NCI-H128 (cell line): ENCODE data around the gene SERPINA6.
"Not testable (repeated sequence)": the region's sequence is repeated elsewhere in the genome, so short reads cannot be mapped to it uniquely, and the experiment has no call there.

ENCODE experiments used
- DNase-seq: peaks from one replicate; lab custom pipeline; 2025; ENCODE audit not compliant: unreplicated experiment; lab: John Stamatoyannopoulos, UW

Gene SERPINA6, protein sequence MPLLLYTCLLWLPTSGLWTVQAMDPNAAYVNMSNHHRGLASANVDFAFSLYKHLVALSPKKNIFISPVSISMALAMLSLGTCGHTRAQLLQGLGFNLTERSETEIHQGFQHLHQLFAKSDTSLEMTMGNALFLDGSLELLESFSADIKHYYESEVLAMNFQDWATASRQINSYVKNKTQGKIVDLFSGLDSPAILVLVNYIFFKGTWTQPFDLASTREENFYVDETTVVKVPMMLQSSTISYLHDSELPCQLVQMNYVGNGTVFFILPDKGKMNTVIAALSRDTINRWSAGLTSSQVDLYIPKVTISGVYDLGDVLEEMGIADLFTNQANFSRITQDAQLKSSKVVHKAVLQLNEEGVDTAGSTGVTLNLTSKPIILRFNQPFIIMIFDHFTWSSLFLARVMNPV

DNA sequence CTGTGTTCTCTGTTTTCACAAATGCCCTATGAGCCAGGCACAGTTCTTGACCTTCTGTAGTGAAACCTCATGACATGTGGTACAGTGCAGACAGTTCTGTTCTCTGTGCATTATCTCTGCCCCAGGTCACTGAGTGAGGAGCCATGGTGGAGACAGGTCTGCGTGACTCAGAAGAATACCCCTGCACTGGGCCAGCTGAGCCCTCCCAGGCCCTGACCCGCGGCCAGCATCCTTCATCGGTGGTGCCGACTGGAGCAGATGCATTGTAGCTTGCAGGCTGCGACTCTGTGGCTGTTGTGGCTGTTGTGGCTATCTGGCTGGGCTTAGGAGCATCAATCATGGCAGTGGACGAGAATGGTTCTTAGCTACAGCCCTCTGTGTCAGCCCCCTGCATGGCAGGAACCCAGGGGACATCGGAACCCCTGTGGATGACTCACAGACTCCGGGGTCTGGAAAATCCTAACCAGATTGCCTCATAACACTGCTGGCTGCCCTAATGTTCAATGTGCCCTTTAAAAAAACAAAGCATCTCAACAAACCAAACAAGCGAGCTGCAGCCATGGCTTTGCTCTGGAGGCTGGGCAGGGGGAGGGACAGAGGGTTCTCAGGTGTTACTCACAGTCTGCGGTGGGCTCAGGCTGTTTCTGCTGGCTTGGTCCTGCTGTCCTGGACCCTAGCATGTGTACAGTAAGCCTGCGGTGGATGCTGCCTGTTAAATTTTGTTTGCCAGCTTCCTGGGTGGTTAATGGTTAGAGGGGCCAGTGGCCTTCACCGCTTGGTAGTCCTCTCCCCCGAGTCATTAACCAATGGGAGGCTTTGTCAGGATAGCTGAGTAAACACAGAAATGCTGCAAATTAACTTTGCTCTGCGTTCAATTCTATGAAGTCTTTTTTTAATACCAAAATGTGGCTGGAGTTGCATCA lies at the start of gene SERPINA6:
TSS of gene SERPINA6 (minus strand) at position 689 of the 923 bp plus-strand sequence. CDS start 8,688 bp downstream, outside the sequence.
- no peak for DNase-seq

DNA sequence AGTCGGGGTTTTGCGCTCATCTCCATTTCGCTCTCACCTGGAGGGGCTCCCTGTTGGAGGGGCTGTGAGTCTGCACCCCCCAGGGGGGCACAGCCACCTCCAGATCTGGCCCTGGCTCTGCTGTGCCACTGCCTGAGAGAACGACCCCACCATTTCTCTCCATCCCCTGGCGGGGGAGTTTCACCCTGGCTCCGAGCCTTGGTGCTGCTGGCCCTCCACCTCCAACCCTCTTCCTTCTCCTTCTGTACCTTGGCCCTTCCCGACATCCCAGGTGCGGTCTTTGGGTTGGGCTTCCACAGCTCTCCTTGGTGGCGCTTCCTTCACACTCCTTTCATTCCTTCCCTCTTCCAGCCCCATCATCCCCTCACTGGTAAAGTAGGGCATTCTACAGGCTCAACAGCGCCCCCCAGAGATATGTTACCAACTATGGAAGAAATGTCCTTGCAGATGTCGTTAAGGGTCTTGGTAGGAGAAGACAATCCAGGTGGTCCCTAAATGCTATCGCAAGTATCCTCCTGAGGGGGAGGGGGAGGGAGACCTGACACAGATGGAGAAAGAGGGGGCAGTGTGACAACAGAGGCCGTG lies 49.0 kb upstream of the SERPINA6 start:
- no peak for DNase-seq

DNA sequence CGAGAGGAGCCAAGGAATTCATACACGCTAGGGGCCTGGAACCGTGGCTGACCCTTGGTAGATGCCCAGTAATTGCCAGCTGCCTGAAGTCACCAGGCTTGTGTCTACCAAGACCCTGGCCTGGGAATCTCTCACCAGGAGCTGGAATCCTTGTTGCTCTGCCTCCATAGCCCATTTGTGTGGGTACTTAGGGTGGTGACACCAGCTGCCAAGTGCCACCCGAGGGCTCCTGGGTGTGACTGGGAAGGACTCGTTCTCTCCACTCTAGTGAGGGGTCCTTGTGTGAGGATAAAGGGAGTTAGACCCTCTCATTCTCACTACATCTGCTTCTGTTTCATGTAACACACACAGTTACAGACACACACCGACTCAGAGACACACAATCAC lies 47.4 kb upstream of the SERPINA6 start:
- DNase-seq: no peak

DNA sequence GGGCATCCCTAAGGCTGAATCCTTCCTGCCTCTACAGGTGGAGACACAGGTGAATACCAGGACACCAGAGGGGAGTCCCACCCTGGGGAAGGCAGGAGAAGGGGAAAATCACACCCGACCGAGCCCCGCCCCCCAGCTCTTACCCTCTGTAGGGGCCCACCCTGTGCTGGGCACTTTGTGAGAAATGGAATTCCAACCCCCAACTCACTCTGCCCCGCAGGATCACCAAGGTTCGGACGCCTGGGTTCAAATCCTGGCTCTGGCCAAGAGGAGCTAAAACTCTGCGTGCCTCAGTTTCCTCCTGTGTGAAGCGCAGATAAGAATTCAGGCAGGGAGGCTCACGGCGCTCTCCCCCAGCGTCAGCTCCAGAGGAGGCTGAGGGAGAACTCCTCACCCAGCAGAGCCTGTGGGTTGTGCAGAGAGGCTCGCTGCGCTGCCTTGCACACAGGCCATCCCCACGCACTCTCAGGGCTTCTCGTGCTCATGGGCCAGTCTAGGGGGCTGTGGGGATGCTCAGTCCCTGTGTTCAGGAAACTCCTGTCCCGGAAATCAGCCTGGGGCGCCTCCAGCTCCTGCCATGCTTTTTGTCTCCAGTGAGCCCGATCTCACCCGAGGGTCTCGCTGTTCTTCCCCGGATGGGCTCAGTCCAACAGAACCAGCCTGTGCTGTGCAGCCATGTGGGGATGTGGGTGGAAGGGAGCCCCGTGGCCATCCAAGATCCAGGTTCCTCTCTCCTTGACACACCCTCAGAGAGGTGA lies 46.8 kb upstream of the SERPINA6 start:
- DNase-seq: not testable (repeated sequence)

DNA sequence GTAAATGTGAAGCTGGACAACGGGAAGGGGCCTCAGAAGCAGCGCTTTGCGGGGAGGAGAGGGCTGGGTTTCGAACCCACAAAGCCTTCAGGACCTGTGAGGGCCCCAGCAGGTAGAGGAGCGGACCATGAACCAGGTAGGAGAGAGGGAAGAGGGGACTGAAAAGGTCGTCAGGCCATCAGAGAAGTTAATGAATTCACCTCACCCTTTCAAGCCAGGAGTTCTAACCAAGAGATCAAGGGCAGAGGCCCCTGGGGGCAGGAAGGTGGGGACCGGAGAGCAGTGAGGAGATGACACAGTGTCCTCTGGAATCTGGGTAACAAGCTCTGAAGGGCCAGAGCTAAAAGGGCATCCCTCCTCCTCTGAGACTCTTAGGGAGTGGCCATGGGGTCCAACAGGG lies 45.8 kb upstream of the SERPINA6 start:
- DNase-seq: no peak

DNA sequence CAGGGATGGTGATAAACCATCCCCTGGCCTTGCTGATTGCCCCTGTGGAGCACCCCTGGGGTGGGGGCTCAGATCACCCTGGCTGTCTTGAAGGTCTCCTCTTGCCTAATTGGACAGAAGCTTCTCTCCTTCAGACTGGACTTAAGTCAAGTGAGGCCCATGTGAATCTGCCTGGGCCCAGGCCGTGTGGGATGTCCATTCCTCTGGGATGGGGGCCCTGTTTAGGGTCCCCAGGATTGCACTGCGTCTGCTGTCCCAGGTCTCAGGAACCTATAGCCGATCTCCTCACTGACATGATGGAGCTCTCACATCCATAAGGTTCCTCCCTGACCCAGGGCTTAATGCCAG lies 45.1 kb upstream of the SERPINA6 start:
- DNase-seq: no peak

DNA sequence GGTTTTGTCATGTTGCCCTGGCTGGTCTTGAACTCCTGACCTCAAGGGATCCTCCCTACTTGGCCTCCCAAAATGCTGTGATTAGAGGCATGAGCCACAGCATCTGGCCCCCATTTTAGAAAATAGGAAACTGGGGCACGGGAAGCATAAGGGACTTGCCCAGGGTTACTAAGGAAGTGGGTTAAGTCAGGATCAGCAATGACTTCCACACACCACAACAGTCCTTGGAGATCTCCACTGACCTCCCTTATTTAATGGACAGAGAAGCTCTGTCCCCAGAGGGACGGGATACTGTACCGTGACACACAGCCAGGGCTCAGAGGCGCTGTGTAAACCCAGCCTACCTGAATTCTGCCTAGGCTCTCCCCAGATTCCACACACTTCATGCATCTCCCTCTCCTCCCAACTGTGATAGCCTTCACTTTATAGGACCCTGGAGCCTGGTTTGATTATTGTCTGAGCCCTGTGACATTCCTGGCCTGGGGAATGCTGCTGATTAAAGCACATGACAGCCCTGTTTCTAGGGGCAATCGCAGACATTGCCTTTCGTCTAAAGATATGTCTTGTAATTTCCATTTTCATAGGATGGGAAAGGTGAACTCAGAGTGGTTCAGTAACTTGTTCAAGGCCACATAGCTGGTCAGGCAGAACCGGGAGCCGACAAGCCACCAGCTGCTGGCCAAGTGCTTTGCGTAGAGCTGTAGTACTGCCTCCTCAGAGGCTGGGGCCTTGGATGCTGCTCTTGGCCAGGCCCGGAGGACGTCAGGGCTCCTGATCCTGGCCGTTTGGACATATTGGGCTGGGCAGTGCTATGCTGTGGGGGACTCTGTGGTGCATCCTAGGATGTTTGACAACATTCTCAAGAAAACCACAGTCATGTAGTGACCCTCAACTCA lies 44.5 kb upstream of the SERPINA6 start:
- DNase-seq: no peak

DNA sequence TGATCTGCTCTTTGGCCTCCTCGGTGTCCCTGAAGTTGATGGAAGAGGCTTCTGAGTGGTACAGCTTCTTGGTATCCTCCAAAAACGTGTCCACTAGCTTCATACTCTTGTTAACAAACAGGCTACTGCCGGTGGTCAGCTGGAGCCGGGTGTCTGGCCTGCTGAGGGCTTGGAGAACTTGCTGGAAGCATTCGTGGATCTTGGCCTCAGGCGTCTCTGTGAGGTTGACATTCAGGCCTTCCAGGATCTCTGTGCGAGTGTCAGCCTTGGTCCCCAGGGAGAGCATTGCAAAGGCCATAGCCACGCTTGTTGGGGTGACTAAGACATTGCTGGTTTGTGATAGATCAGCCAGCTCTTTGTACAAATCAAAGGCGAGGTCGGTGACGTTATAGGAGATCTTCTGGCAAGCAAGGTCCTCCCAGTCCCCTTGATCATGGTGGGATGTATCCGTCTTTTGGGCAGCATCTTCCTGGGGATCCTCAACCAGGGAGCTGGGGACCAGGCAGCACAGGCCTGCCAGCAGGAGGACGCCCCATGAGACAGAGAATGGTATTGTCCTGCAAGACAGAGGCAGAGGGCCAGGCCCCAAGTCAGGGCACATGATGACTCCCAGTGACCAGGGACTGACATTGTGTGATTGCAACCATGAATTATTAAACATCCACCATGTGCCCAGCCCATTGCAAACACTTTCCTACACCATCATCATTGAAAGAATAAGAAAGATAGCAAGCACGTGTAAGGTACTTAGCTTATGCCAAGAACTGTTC lies 43.2 kb upstream of the SERPINA6 start, which contains the start of gene SERPINA2:
TSS of gene SERPINA2 (minus strand) at position 553 of the 770 bp plus-strand sequence.
- DNase-seq: no peak

DNA sequence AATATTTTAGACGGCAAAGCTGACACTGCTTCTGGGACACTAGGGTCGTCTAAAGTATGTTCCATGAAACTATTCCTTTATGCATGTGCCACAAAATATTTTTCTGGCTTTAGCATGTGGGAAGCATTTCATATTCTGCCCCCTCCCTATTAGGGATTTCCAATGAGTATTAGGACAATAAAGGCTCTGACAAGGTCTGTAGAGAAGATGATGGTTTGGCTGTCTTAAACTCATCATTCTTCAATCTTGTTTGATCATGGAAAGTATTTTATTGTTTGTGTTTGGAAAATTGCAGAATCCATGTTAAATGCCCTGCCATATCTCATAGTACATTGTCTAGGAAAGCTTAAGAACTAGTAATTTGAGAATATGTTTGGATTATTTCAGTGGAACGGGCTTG lies 42.5 kb upstream of the SERPINA6 start:
- no peak for DNase-seq

DNA sequence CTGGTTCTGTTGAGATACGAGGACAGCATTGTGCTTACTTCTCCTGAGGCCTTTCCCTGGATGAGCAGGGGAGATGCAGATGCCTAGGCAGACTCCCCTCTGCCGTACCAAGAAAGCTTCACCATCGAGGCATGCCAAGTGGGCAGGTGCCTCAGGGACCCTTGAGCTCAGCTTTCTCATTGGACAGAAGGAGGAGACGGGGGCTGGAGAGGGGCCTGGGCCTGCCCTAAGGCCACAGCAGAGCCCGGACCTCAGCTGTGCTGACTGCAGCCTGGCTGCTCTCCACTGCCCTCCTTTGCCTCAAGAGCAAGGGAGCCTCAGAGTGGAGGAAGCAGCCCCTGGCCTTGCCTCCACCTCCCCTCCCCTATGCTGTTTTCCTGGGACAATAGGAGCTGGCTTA lies 41.8 kb upstream of the SERPINA6 start:
- DNase-seq: no peak

DNA sequence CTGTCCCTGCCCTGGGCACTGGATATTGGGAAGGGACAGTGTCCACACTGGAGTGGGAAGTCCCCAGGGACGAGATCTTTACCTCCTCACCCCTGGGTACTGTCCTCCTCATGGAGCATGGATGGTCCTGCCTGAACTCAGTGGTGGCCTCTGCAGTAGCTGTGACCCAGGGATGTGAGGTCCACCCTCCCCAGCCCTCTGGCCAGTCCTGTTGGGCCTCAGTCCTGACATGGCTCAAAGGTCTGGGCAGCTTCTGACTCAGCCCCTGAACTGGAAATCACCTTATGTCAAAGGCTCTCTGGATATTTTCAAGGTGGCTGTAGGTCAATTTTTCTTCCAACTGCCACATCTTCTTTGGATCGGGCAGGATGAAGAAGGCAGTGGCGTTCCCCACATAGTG lies 40.9 kb upstream of the SERPINA6 start:
- no peak for DNase-seq

DNA sequence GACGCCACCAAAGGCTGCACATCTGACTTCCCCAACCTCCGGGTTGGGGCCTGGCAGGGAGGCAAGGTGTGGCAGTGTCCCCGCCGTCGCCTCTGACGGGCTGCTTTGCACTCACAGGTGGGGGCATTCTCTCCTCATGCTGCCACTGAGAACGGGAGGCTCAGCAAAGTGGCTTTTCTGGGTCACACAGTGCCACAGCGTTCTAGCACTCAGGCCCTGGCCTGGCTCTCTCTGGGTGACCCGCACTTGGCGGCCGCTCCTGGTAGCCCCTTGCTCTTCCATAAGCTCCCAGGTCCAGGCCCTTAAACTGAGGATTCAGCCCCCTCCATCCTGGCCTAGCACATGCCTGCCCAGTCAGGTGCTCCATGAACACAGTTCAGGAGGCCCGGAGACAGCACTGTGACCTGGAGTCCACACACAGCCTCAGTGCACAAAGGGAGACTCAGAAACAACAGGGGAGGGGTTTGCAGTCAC lies 40.1 kb upstream of the SERPINA6 start:
- DNase-seq: no peak

DNA sequence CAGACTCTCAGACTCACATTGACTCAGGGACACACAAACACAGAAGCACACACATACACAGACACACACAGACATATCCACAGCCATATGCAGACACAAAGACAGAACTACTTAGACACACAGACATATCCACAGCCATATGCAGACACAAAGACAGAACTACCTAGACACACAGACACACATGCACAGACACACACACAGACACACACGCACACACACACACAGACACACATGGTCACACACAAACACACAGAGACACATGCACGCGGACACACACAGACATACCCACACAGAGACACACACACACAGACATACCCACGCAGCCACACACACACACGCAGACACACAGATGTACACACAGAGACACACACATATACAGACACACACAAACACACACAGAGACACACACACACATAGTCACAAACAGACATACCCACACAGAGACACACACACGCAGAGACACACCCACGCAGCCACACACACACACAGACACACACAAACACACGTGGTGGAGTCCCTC lies 39.5 kb upstream of the SERPINA6 start:
- DNase-seq: no peak

DNA sequence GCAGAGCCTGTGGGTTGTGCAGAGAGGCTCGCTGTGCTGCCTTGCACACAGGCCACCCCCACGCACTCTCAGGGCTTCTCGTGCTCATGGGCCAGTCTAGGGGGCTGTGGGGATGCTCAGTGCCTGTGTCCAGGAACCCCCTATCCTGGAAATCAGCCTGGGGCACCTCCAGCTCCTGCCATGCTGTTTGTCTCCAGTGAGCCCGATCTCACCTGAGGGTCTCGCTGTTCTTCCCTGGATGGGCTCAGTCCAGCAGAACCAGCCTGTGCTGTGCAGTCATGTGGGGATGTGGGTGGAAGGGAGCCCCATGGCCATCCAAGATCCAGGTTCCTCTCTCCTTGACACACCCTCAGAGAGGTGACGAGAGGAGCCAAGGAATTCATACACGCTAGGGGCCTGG lies 38.5 kb upstream of the SERPINA6 start:
- no peak for DNase-seq

DNA sequence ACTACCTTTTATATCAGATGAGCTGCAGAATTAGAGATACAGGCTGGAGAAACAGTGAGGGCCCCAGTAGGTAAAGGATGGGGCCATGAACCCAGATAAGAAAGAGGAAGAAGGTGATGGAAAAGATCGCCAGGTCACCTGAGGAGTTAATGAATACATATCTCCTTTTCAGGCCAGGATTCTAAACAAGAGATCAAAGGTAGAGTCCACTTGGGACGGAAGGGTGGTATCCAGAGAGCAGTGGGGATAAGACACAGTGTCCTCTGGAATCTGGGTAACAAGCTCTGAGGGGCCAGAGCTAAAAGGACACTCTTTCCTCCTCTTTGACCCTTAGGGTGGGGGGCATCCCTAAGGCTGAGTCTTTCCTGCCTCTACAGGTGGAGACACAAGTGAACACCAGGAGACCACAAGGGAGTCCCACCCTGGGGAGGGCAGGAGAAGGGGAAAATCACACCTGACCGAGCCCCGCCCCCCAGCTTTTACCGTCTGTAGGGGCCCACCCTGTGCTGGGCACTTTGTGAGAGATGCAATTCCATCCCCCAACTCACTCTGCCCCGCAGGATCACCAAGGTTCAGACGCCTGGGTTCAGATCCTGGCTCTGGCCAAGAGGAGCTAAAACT lies 37.9 kb upstream of the SERPINA6 start:
- DNase-seq: no peak

DNA sequence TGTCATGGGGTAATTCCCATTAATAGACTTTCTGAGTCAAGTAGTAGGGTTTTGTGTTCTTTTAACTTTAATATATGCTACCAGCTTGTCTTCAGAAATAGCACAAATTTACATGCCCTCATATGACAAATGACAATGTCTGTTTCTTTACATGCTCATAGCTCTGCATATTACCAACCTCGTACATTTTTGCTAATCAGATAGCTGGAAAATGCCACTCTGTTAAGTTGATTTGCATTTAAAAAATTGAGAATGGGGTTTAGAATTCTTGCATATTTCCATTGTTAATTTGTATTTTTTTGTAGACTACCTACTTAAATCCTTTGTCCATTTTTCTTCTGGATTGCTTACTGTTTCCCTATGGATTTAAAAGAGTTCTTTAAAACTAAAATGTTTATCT lies 34.0 kb upstream of the SERPINA6 start:
- no peak for DNase-seq

DNA sequence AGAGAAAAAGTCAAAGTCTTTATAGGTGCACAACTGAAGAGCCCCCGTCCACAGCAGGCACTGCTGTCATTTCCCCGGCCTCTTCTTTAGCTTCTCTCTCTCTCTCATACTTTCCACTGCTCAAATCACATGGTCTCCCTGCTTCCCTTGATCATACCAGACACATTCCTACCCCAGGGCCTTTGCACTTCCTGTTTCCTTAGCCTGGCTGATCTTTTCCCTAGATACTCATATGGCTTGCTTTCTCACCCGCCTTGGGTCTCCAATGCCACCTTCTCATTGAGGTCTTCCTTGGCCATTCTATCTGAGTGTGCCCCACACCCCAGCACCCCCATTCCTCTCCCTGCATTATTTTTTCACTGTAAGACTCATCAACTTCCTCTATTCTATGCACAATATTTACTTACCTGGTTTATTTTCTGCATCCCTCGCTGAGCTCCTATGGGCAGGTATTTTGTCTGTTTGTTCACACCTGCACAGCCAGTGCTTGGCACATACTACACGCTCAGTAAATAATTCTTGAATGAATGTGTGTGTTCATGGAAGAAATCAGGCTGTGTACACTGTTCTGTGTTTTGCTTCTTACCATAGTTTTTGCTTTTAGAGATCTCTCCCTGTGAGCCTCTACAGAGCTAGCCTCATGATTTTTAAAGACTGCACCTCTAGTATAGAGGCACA lies 33.4 kb upstream of the SERPINA6 start:
- no peak for DNase-seq
